T-helper 9 cell (primary cell): Measurements from ENCODE around the gene RBM33.

ENCODE experiments used
- DNase-seq: peaks from one replicate; pipeline ENCODE4 v3.0.0-alpha.2; 2020

Gene RBM33

DNA sequence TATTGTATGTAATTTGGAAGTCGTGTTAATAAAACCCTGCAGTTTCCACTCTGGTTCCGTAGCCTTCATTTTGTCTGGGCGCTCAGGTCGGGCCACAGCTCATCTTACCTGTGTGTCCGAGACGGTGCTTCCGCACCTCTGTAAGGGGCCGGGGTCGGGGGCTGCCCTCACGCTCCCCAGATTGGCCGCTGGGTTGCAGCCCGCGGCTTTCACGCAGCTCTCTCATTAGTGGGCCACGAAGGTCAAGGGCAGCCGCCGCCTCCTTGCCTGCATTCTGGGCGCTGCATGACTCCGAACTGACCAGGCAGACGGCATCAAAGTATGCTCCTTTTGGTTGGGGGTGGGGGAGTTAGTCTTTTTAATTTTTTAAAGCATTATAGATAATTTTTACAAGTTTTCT is 137.0 kb downstream of the RBM33 start:
- DNase-seq, result no peak

DNA sequence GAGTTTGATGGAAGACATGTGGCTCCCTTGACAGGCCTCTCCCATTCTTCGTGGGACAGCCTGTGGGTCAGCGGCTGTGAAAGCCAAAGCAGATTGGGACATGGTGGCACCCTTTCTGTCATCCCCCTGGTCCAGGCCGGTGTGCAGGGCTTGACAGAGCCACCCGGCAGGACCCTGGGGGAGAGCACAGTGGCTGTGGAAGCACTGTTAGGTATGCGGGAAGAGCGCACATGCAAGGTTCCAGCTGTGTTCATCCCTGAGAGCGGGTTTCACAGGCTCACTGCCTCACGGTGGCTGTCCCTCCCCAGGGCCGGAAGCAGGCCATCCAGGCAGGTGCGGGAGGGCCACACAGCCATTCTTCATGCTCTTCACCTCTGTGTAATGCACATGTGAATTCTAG is 138.0 kb downstream of the RBM33 start:
- no peak for DNase-seq

DNA sequence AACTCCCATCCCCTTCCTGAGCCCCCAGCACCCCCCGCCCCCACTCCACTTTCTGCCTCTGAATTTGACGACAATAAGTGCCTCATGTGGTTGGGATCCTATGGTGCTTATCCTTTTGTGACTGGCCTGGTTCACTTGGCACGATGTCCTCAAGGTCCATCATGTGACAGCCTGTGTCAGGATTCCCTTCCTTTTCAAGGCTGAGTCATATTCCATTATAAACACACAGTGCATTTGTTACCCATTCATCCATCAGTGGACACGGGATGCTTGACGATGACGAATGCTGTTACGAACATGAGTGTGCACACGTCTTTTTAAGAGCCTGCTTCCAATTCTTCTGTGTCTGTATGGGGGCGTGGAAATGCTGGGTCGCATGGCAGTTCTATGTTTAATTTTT is 141.1 kb downstream of the RBM33 start:
- DNase-seq, result no peak

DNA sequence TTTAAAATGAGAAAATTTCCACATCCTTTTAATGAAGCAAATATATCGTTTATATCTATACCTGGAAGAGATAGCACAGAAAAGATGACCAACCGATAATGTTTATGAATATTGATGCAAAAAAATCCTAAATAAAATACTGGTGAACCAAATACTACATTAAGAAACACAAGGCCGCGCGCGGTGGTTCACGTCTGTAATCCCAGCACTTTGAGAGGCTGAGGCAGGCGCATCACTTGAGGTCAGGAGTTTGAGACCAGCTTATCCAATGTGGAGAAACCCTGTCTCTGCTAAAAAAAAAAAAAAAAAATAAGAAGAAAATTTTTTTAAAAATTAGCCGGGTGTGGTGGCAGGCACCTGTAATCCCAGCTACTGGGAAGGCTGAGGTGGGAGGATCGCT is 142.0 kb downstream of the RBM33 start:
- DNase-seq, result no peak

DNA sequence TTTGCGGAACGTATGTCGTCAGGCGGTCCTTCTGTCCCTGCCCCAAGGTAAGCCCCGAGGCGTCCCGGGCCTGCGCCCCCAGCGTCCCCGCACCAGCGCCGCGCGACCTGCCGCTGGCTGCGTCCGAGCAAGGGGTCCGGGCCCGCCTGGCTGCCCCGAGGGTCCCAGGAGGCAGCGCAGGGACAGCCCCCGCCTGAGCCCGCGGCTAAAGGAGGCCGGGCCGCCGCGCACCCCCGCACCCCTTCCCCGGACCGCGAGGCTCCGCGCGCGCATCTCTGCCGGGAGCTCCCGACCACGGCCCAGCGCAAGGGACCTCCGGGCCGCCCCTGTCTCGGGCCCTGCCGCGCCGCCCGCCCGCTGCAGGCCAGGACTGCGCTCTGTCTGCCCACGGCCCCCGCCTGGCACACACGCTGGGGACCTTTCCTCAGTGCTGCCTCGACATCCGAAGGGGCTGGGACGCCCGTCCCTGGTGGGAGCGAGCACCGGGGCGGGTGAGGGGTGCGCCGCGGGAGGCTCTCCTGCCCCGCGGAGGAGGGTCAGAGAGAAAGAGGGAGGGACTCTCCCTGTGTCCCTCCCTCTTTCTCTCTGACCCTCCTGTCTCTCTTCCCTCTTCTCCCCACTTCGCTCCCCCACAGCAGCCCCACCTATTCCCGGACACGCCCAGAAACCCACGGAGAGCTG is 142.8 kb downstream of the RBM33 start:
- DNase-seq, result no peak

DNA sequence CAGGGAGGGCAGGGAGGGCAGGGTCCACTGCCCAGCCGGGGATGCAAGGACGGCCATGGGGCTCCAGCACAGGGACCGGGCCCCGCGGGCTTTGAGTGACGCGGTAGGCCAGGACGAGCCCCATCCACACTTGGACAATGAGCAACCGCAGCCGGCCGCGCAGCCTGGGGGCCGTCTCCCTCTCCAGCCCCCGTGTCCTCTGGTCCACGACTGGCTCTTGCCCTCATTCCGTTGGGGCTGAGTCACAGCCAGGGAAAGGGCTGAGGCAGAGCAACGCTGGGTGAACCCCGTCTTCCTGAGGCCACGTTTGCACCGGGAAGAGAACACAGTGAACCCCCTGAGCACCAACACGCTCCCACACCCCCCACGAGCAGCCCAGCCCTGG is 144.1 kb downstream of the RBM33 start:
- DNase-seq, result no peak

DNA sequence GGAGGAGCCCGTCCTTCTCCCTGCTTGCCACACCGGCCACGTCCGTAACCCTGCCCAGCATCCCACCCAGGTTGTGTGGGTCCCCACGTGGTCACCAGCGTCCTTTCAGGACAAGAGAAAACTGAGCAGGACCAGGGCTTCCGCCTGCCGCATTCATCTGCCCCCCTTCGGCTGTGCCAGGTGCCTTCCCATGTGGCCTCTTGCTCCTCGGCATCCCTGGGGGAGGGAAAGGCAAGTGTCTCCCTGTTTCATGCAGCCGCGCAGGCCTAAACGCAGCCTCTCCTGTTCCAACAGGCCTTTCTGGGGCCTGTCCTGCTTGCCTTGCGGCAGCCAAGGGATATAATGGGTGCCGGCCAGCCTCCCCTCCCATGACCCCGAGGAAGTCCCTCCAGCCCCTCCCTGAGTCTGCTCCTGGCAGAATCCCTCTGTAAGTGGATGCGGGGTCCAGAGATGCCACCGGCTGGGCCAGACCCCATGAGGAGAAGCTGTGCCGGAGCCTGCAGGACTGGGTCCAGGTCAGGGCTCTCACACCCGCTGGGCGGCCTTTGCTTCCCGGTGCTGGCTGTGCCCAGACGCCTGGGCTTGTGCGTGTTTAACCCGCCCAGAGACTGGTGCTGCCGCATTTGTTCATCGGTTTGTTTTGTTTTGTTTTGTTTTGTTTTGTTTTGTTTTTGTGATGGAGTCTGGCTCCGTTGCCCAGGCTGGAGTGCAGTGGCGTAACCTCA is 144.7 kb downstream of the RBM33 start:
- no peak for DNase-seq

DNA sequence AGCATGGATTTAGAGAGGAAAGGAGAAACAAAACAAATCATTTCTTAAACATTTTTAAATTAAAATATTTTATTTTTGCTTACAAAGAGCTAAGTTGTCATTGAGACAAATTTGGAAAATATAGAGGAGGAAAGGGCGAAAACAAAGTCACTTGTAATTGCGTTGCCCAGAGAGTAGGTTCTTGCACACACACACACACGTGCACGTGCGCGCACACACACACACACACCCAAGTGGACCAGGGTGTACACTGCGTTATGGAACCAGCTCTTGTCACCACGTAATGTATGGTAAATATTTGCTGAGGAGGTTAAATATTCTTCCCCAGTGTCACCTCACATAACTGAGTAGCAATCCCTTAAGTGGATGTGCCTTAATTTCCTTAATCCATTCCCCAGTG is 146.2 kb downstream of the RBM33 start:
- no peak for DNase-seq

DNA sequence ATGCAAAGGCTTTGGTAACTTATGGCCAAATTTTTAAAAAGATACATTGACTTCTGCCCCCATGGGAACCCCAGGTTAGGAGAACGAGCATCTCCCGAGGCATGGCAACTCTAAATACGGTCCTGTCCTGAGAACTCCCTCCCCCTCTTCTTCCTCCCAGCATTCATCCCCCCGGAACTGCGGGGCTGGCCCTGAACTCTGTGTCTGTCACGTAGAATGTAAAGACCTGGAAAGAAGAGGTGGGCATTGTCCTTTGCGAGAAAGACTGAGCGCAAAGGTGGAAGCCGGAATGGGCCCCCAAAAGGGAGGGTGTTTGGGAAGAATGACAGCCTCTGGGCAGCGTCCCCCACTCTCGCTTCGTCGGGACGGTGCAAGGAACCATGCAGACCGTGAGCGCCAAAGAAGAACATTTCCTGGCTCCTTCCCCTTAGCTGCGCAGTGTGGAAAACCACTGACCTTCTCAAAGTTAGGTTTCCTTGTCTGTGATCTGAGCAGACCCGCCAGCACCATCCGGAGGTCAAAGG is 146.8 kb downstream of the RBM33 start:
- no peak for DNase-seq

DNA sequence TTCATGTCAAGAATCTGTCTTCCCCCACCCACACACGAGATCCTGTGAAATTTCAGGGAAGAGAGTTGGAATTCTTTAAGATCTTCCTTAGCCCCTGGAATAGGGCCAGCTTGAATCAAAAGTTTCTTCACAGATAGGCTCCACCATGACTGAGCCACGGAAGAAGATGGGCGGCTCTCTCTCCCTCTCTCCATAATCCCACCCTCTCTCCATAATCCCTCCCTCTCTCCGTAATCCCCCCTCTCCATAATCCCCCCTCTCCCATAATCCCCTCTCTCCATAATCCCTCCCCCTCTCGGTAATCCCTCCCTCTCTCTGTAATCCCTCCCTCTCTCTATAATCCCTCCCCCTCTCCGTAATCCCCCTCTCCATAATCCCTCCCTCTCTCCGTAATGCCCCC is 147.4 kb downstream of the RBM33 start:
- no peak for DNase-seq

DNA sequence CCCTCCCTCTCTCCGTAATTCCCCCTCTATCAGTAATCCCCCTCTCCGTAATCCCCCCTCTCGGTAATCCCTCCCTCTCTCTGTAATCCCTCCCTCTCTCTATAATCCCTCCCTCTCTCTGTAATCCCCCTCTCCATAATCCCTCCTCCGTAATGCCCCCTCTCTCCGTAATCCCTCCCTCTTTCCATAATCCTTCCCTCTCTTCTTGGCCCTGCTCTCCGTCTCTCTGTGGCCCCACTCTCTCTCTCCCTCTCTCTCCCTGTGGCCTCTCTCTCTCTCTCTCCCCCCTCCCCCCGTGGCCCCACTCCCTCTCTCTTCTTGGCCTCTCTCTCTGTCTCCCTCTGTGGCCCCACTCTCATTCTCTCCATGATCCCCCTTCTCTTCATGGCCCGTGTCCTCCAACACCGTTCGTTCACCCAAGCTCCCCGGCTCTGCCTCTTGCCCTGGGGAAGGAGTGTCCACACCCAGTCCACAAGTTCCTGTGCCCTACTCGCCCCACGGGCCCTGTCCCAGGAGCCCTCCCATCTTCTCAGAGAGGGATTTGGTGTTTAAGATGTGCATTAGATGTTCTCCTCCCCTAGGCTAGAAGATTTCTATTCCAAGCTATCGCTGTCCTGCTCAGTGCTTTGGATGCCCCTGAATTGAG is 148.0 kb downstream of the RBM33 start:
- no peak for DNase-seq

DNA sequence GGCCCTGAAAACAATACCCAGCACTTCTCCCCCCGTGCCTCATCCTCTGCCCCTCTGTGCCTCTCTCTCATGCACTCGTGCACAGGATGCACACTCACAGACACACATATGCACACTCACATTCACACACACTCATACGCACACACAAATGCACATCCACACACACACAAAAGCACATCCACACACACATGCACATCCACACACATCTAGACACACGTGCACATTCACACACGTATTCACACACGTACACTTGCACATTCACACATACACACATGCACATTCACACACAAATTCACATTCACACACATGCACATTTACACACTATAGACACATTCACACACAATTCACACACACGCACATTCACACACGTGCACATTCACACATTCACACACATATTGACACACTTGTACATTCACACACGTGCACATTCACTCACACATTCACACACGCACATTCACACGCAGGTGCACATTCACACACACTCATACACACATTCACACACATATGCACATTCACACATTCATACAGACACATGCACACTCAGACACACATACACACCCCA is 148.6 kb downstream of the RBM33 start:
- no peak for DNase-seq

DNA sequence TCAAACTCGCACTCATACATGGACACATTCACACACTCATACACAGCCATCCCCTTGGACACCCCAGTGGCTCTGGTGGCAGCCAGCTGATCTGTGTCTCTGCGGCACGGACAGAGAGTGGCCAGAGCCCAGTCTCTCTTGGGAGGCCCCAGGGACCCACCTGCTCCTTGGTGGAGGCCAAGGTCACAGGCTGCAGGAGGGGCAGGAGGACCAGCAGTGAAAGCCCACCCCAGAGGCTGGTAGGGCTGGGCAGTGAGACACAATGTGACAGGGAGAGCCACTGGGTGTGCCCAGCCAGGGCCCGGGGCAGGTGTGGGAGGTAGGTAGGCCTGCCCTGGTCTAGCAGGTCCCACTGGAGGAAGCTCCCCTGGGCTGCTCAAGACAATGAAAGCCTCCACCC is 149.3 kb downstream of the RBM33 start:
- no peak for DNase-seq

DNA sequence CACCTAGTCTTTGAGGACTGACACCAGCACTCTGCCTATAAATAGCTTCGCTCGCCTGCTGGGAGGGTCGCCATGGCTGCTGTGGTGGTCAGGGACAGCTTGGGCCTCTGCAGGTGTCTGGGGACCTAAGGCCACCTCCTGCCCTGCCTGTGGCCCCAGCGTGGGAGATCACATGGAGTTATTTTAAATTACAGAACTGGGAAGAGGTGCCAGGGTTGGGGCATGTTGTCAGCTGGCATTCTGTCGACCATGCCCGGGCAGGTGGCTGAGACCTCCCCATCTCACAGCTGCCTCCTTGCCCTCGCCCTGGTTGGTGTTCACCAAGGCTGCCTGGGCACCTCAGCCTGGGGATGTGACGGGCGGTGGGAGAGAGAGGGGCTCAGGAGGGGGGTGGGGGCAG is 149.7 kb downstream of the RBM33 start:
- no peak for DNase-seq

DNA sequence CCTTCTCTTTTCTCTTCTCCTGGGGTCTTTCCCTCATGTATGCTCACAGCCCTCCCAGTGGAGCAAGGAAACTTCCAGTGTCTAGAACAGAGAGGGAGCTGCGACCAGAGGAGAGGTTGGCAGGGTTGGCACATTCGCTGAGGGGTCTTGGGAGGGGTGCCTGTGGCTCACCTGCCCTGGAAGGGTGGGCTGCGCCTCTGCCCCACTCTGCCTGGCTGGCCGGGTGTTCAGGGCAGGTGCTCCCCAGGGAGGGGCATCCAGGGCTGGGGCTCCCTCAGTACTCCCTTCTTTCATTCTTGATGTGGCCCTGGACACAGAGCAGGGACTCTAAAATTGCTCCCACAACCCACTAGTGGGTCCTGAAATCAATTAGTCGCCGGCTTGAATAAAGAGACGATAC is 150.9 kb downstream of the RBM33 start:
- DNase-seq, result no peak

DNA sequence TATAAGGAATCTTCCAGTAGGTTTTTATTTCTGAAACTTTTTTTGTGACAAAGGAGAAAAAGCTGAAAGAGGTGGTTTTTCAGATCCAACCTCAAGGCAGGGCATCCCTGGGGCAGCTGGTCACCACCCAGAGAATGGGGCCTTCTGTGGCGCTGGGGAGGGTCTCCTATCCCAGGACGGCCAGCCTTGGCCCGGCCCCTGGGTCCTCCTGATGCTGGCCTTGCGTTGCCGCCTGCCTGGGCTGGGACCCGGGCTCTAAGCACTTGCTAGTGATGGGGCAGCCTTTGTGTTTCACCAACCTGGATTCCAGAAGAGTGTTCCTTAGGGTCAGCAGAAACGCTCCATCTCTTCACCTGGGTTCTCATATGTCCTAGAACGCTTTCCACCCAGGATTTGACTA is 151.5 kb downstream of the RBM33 start:
- no peak for DNase-seq

DNA sequence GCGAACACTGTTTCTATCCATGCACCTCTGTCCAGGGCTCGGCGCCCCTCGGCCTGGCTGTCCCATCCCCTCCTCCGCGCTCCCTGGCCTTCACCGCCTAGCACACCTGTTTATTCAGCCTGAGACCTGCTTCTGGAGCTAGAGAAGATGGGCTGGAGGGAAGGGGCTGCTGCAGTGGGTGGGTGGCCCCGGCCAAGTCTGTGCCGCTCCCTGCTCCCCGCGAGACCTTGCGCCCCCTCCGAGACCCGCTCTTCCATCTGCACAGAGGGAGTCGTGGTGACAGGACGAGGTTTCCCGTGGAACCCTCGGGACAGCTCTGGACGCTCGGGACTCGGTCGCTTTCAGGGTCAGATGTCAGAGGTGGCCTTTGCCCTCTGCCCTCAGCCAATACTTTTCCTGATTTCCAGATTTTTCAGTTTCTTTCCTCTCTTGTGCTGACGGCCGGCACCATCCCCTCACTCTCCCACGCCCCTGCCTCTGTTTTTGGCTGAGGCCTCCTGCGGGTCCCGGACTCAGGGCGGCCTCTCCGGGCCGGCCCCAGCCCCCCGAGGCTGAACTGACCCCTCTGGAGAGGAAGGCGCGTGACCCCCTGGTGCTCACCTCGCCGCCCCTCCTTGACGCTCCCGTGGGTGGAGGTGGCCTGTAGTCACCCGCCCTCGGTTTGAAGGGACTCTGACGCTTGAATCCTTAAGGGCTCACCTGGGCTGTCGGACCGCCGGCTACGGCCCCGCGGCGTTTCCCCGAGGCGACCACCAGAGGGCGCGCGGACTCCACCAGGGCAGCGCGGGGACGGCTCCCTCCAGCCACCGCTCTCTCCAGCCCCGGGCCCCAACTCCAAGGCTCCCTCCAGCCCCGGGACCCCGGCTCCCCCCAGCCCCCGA is 152.2 kb downstream of the RBM33 start:
- DNase-seq, result peak; percentile 67

DNA sequence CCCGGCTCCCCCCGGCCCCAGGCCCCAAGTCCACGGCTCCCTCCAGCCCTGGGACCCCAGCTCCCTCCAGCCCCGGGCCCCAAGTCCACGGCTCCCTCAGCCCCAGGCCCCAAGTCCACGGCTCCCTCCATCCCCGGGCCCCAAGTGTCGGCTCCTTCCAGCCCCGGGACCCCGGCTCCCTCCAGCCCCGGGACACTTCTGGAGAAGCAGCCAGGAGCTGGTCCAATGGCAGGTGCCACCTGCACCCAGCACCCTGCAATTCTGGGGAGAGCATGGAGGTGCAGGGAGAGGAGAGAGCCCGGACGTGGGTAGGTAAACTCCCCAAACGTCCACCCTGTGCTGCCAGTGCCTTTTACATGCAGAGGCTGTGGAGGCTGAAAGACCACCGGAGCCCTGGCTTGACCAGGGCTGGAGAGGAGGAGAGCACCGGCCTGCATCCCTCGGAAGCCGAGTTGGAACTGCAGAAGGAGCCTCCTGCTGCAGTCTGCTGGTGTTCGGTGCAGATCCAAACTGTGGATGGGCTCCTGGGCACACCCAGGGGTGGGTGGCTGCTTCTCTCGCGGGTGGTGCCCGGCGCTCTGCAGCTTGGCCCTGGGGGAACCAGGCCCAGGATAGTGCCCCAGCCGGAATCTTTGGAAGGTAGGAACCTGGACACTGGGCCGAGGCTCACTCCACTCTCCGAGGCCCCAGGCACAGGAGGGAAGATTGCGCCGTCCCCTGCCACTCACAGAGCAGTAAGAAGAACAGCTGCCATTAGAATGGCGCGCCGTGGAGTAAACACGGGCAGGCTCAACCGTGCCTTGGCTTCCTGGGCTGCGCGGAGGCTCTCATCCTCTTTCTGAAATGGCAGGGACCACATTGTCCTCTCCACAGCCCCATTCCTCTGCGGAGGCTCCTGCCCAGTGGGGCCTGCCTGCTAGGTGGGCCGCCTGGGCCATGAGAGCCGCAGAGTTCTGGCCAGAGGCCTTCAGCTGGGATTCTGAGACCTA is 153.1 kb downstream of the RBM33 start:
- DNase-seq, result no peak

DNA sequence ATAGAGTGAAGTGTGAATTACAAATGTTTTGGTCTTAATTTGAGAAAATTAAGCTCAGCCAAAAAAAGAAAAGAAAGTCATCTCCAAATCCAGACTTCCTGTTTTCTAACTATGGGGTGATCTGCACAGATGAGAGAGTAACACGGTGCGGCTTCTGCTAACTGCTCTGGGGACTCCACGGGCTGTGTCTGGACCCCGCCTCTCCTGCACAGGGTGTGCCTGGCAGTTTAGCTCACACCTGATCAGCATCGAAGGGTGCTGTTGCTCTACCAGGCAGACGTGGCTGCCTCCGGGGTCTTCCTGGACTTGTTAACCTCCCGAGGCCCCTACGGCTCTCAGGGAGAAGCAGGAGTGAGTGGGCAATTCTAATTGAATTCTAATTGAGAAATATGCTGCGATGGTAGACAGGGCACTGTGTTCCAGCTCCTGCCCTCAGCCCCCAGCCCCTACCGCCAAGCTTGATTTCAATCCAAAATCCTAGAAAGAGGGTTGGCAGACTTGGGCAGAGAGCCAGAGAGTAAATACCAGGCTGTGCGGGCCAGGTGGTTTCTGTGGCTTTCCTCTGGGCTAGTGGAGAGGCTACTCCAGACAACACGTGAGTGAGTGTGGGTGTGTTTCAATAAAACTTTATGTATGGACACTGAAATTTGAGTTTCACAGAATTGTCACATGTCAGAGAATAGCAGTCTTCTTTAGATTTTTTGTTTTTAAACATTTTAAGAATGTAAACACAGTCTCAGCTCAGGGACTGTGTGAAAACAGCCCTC is 154.4 kb downstream of the RBM33 start:
- no peak for DNase-seq

DNA sequence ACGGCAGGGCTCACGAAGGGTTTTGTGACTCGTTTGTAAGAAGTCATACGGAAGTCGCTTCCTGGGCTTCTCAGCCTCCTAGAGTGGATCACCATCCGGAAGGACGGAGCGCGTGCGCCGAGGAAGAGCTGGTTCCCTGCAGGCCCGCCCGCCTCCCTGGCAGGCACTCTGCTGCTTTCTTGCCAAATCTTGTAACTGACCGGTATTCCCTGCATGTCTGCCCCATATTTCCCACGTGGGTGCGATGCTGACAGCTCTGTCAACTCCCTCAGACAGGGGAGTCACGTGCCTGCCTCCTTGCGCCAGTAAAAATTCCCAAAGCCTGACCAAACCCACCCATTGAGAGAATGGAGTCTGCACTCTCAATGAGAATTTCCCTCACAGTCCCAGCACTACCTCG is 155.1 kb downstream of the RBM33 start:
- DNase-seq, result no peak

DNA sequence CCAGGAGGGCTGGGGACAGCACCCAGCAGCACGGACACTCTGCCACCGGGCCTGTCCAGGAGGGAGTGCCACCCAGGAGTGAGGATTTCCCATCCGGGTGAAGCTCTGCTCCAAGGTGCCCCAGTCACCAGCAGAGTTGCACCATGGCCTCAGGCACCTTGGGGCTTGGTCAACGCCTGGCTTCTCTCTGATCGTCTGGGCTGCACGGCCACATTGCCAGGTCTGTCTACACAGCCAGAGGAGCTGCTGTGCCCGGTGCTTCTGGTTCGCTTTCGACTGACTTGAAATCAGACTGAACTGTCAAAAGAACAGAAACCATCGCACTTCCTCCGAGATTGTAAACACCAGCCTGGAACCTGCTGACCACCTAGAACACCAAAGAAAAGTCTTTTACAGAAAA is 155.8 kb downstream of the RBM33 start:
- no peak for DNase-seq
